Nephron progenitor cell (in vitro differentiated cells): ENCODE measurements around the gene ALPI.
"Not testable (repeated sequence)": the region's sequence is repeated elsewhere in the genome, so short reads cannot be mapped to it uniquely, and the experiment has no call there.

Experiments
- DNase-seq: peaks from one replicate; pipeline ENCODE4 v3.0.0; 2021
- H3K27ac Mint-ChIP-seq: 2 replicates; pipeline ENCODE4 v1.8.0; 2021; ENCODE audit warnings: mild to moderate bottlenecking, moderate library complexity, mixed read lengths
- H3K27me3 Mint-ChIP-seq: 2 replicates; pipeline ENCODE4 v1.8.0; 2021; ENCODE audit warnings: mild to moderate bottlenecking, low read depth, mixed read lengths; ENCODE audit not compliant: poor library complexity
- H3K36me3 Mint-ChIP-seq: 2 replicates; pipeline ENCODE4 v1.8.0; 2021; ENCODE audit warnings: low read depth, mixed read lengths
- H3K4me1 Mint-ChIP-seq: 2 replicates; pipeline ENCODE4 v1.8.0; 2021; ENCODE audit warnings: mixed read lengths
- H3K4me3 Mint-ChIP-seq: 2 replicates; pipeline ENCODE4 v1.8.0; 2021; ENCODE audit warnings: mild to moderate bottlenecking, moderate library complexity, mixed read lengths
- H3K9me3 Mint-ChIP-seq: 2 replicates; pipeline ENCODE4 v1.8.0; 2021; ENCODE audit warnings: mild to moderate bottlenecking, moderate library complexity, mixed read lengths
- TF ChIP-seq, protein P1 (sequence below): fragments of 200-600 bp; sonication (generic); IDR thresholded peaks from 2 replicates; pipeline ENCODE4 v1.5.0; 2021; ENCODE audit warnings: antibody characterized with exemption

Gene ALPI

DNA sequence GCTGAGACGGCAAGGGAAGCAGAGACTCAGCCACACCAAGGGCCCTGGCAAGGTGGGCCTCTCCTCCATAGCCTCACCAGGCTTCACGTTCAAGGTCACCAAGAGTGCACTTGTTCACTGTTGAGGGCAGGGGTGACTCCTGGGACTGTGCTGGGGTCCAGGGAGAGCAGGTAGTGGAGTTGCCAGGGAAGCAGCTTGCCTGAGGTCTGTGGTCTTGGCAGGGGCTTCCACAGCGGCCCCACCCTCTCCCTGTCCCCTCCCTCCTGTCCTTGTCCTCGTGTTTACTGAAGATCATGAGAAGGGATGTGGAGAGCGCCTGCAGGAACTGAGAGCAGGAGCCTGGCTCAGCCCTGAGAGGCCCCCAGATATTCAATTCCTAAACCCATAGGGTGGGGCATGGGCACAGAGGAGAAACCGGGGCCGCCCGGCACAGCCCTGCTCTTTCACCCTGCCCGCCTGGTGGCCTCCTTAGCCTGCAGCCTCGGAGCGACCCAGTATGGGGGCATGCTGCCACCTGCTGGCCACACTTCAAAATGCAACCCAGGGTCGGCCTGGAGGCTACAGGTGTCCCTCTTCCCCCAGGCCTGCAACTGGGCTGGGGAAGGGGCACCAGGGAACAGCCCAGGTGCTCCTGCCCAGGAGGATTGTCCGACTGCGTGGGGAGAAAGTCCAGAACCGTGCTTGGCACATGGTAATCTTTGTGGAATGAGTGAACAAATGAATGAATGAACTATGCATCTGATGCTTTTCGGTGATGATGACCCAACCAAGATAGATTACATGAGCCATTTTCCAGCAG is 15.5 kb upstream of the ALPI start:
- peaks cover 48% of the 10 kb centered on the region for H3K27me3 Mint-ChIP-seq
- peak; percentile 96 for DNase-seq
- not testable (repeated sequence) for H3K4me3 Mint-ChIP-seq, H3K36me3 Mint-ChIP-seq, H3K9me3 Mint-ChIP-seq, H3K27ac Mint-ChIP-seq
- H3K4me1 Mint-ChIP-seq, result peaks cover 12% of the 10 kb centered on the region
- TF ChIP-seq, protein P1, sequence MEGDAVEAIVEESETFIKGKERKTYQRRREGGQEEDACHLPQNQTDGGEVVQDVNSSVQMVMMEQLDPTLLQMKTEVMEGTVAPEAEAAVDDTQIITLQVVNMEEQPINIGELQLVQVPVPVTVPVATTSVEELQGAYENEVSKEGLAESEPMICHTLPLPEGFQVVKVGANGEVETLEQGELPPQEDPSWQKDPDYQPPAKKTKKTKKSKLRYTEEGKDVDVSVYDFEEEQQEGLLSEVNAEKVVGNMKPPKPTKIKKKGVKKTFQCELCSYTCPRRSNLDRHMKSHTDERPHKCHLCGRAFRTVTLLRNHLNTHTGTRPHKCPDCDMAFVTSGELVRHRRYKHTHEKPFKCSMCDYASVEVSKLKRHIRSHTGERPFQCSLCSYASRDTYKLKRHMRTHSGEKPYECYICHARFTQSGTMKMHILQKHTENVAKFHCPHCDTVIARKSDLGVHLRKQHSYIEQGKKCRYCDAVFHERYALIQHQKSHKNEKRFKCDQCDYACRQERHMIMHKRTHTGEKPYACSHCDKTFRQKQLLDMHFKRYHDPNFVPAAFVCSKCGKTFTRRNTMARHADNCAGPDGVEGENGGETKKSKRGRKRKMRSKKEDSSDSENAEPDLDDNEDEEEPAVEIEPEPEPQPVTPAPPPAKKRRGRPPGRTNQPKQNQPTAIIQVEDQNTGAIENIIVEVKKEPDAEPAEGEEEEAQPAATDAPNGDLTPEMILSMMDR, result peak; percentile 87

GRCh38 chr2:232441147-232441651 is 14.8 kb upstream of the ALPI start:
- Mint-ChIP-seq H3K4me1 (peaks cover 12% of the 10 kb centered on the region), H3K27ac (no peak overlapping the region), H3K4me3 (no peak overlapping the region), H3K27me3 (peaks cover 41% of the 10 kb centered on the region), H3K9me3 (no peaks in the 10 kb centered on the region), H3K36me3 (no peaks in the 10 kb centered on the region)
- DNase-seq, result no peak
- TF ChIP-seq, protein P1, result no peak

DNA sequence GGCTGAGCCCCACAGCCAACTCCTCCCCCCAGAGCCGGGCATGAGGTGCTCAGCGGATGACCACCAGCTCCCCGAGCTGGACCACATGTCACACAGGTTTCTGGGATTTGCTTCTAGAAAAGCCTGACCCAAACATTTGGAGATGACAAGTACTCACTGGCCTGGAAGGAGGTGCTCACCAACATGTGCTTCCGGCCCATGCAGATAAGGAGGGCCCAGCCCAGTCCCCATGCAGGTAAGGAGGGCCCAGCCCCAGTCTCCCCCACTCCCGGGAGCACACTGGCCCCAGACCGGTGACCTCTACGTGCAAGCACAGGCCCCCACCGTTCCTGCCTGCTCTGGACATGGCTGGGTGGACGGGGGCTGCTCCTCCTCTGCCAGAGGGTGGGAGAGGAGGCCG is 14.0 kb upstream of the ALPI start:
- DNase-seq, H3K36me3 Mint-ChIP-seq, H3K4me3 Mint-ChIP-seq, H3K27ac Mint-ChIP-seq, H3K9me3 Mint-ChIP-seq: not testable (repeated sequence)
- Mint-ChIP-seq H3K4me1 (peaks cover 15% of the 10 kb centered on the region), H3K27me3 (peaks cover 43% of the 10 kb centered on the region)

DNA sequence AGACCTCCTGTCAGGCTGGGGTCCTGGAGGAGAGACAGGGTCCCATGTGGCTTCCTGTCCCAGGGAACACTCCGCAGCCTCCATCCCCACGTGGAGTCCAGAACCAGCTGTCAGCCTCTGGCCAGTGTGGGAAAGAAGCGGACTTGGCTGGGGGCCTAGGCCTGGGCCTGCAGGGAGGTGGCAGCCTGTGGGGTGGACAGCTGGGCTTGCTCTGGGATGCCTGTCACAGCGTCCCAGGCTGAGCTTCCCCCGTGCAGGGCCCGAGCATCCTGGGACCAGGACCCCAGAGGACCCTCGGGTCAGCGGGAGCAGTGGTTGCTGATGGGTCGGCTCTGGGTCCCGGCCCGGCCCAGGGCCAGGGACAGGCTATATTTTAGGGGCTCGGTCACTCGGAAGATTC is 13.5 kb upstream of the ALPI start:
- Mint-ChIP-seq H3K4me1 (peaks cover 20% of the 10 kb centered on the region), H3K27me3 (peaks cover 44% of the 10 kb centered on the region)
- not testable (repeated sequence) for H3K9me3 Mint-ChIP-seq, DNase-seq, H3K27ac Mint-ChIP-seq, H3K36me3 Mint-ChIP-seq, H3K4me3 Mint-ChIP-seq

GRCh38 chr2:232443047-232443446 is 12.9 kb upstream of the ALPI start:
- not testable (repeated sequence) for H3K36me3 Mint-ChIP-seq, DNase-seq, H3K27ac Mint-ChIP-seq, H3K4me3 Mint-ChIP-seq, H3K9me3 Mint-ChIP-seq
- H3K4me1 Mint-ChIP-seq, result peaks cover 26% of the 10 kb centered on the region
- H3K27me3 Mint-ChIP-seq, result peaks cover 39% of the 10 kb centered on the region

DNA sequence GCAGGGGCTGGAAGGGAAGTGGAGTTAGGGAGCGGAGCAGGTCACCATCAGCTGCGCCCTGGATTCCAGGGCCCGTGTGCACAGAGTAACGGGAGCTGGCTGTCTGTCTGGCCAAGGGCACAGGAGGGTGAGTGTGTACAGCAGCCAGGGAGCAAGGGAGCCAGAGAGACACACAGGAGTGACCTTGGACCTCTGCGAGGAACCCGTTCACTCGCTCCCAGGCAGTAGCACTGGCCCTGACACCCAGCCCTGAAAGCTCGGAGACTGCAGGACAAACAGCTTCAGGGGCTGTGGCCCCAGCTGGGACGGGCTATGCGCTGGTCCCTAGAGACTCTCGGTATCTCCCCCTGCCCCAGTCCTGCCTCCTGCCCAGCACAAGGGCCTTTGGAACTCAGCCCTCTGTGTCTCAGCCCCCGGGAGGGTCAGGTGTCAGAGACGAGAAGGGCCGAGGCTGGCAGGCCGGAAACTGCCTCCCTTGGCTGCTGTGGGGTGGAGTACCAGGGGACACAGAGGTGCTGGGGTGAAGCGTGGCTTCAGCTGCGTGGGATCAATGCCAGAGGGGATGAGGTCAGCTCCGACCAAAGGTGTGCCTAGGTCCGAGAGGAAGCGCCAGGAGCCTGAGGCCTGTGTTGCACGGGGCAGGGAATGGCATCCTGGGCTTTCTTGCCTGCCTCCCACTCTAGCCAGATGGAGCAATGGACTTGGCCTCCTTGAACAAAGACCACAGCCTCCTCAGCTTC is 12.1 kb upstream of the ALPI start:
- DNase-seq, H3K9me3 Mint-ChIP-seq, H3K36me3 Mint-ChIP-seq, H3K27ac Mint-ChIP-seq, H3K4me3 Mint-ChIP-seq: not testable (repeated sequence)
- peaks cover 31% of the 10 kb centered on the region for H3K4me1 Mint-ChIP-seq
- peaks cover 34% of the 10 kb centered on the region for H3K27me3 Mint-ChIP-seq

DNA sequence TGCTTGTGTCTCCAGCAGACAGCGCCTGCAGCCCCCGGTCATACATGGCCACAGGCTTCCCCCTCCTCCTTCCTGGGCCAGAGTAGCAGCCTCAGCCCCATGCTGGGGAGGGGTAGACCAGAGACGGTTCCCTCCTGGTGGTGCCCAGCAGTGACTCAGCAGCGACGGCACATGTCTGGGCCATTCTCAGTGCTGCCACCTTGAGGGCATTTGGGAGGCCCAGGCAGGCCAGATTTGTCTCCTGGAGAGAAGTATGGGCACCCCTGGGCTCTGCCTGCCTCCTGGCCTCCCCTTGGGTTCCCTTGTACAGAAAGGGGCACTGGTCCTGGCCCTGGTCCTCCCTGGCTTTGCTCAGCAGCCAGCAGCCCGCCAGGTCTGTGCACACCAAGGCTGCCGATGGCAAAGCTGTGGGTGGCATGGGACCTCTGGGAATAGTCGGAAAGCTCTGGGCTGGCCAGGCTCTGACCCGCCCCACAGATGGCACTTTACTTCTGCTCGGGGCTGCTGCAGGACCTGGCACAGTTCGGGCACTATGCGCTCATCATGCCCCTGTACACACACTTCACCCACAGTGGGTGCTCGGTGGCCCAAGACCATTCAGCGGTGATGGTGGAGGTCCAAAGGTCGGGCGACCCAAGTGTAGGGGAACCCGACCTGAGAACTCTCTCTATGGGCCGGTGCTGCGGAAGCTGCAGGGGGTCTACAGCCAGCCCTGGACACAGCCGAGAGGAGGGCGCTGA is 11.4 kb upstream of the ALPI start:
- H3K36me3 Mint-ChIP-seq, result no peaks in the 10 kb centered on the region
- H3K9me3 Mint-ChIP-seq, result no peaks in the 10 kb centered on the region

GRCh38 chr2:232445149-232445885 is 10.6 kb upstream of the ALPI start:
- H3K9me3 Mint-ChIP-seq, DNase-seq, H3K4me3 Mint-ChIP-seq, H3K36me3 Mint-ChIP-seq, H3K27ac Mint-ChIP-seq: not testable (repeated sequence)
- H3K27me3 Mint-ChIP-seq, result peaks cover 30% of the 10 kb centered on the region
- H3K4me1 Mint-ChIP-seq, result peaks cover 31% of the 10 kb centered on the region

More for the DNA sequence above, 11.4 kb upstream of the ALPI start:
- Mint-ChIP-seq H3K4me3 (no peak overlapping the region), H3K27ac (no peak overlapping the region), H3K4me1 (peaks cover 31% of the 10 kb centered on the region), H3K27me3 (peaks cover 34% of the 10 kb centered on the region)
- TF ChIP-seq, protein P1, result peak; percentile 53
- peak; percentile 56 for DNase-seq
